Neural progenitor cell (in vitro differentiated cells): ENCODE data around the gene MIOX. TPM values are rescaled to one million over a fixed set of nuclear protein-coding genes. Genes with fewer than 3 reads are reported as not detected.

Source experiments
- DNase-seq: peaks from one replicate; pipeline ENCODE4 v3.0.0-alpha.2; 2016; ENCODE audit warnings: low spot score
- H2AFZ ChIP-seq: fragments of 200-600 bp; sonication (generic); replicated peaks from 2 replicates; pipeline ENCODE4 v1.6.1; 2016; ENCODE audit warnings: antibody characterized with exemption
- H3F3A ChIP-seq: fragments of 200-600 bp; sonication (generic); 2 replicates; pipeline ENCODE4 v1.6.1; 2016; ENCODE audit warnings: antibody characterized with exemption, low read depth
- H3K27ac ChIP-seq: fragments of 200-600 bp; sonication (generic); 2 replicates; pipeline ENCODE4 v1.5.1; 2016; ENCODE audit warnings: mild to moderate bottlenecking
- H3K27me3 ChIP-seq: fragments of 200-600 bp; sonication (generic); 2 replicates; pipeline ENCODE4 v1.6.1; 2016; ENCODE audit warnings: mild to moderate bottlenecking, moderate library complexity
- H3K36me3 ChIP-seq: fragments of 200-600 bp; sonication (generic); 2 replicates; pipeline ENCODE4 v1.5.1; 2016
- H3K4me1 ChIP-seq: fragments of 200-600 bp; sonication (generic); 2 replicates; pipeline ENCODE4 v1.6.1; 2016; ENCODE audit warnings: mixed run types
- H3K4me2 ChIP-seq: fragments of 200-600 bp; sonication (generic); 2 replicates; pipeline ENCODE4 v1.6.1; 2016
- H3K4me3 ChIP-seq: fragments of 200-600 bp; sonication (generic); 2 replicates; pipeline ENCODE4 v1.5.1; 2016
- H3K79me2 ChIP-seq: fragments of 200-600 bp; sonication (generic); 2 replicates; pipeline ENCODE4 v1.6.1; 2016; ENCODE audit warnings: low read depth
- H3K9ac ChIP-seq: fragments of 200-600 bp; sonication (generic); 2 replicates; pipeline ENCODE4 v1.6.1; 2016
- H3K9me3 ChIP-seq: fragments of 200-600 bp; sonication (generic); 2 replicates; pipeline ENCODE4 v1.5.1; 2016; ENCODE audit warnings: low read depth
- H4K20me1 ChIP-seq: fragments of 200-600 bp; sonication (generic); 2 replicates; pipeline ENCODE4 v1.6.1; 2016; ENCODE audit warnings: low read depth
- H3K27ac Mint-ChIP-seq: 3 replicates; pipeline ENCODE4 v1.8.0; 2021; ENCODE audit warnings: mixed read lengths
- H3K27me3 Mint-ChIP-seq: 2 replicates; pipeline ENCODE4 v1.8.0; 2022; ENCODE audit warnings: low read depth, mild to moderate bottlenecking, inconsistent platforms, moderate library complexity, mixed read lengths; ENCODE audit not compliant: insufficient read depth
- H3K36me3 Mint-ChIP-seq: 3 replicates; pipeline ENCODE4 v1.8.0; 2021; ENCODE audit warnings: mixed read lengths
- H3K4me1 Mint-ChIP-seq: 3 replicates; pipeline ENCODE4 v1.8.0; 2021; ENCODE audit warnings: mixed read lengths
- H3K4me3 Mint-ChIP-seq: 3 replicates; pipeline ENCODE4 v1.8.0; 2021; ENCODE audit warnings: mild to moderate bottlenecking, moderate library complexity, mixed read lengths
- H3K9me3 Mint-ChIP-seq: 3 replicates; pipeline ENCODE4 v1.8.0; 2020; ENCODE audit warnings: mixed read lengths
- EZH2 ChIP-seq: fragments of 200-600 bp; sonication (generic); IDR thresholded peaks from 2 replicates; pipeline ENCODE4 v1.6.1; 2017; ENCODE audit warnings: antibody characterized with exemption, mild to moderate bottlenecking, moderate library complexity
- EZH2phosphoT487 ChIP-seq: fragments of 200-600 bp; sonication (generic); IDR thresholded peaks from 2 replicates; pipeline ENCODE4 v1.6.1; 2017; ENCODE audit warnings: antibody characterized with exemption
- total RNA-seq: library from RNA; depleted of rRNA; stranded (reverse); fragments of >200 nt; gene quantifications from 2 replicates; pipeline ENCODE4 v1.2.3, GENCODE V29; 2015; ENCODE audit warnings: low replicate concordance
- TF ChIP-seq, protein P1 (sequence below): fragments of 200-600 bp; sonication (generic); IDR thresholded peaks from 2 replicates; pipeline ENCODE4 v1.5.1; 2017; ENCODE audit warnings: antibody characterized with exemption, mild to moderate bottlenecking

Gene MIOX
- total RNA-seq, 1 donor from 2014 or later = not detected

DNA sequence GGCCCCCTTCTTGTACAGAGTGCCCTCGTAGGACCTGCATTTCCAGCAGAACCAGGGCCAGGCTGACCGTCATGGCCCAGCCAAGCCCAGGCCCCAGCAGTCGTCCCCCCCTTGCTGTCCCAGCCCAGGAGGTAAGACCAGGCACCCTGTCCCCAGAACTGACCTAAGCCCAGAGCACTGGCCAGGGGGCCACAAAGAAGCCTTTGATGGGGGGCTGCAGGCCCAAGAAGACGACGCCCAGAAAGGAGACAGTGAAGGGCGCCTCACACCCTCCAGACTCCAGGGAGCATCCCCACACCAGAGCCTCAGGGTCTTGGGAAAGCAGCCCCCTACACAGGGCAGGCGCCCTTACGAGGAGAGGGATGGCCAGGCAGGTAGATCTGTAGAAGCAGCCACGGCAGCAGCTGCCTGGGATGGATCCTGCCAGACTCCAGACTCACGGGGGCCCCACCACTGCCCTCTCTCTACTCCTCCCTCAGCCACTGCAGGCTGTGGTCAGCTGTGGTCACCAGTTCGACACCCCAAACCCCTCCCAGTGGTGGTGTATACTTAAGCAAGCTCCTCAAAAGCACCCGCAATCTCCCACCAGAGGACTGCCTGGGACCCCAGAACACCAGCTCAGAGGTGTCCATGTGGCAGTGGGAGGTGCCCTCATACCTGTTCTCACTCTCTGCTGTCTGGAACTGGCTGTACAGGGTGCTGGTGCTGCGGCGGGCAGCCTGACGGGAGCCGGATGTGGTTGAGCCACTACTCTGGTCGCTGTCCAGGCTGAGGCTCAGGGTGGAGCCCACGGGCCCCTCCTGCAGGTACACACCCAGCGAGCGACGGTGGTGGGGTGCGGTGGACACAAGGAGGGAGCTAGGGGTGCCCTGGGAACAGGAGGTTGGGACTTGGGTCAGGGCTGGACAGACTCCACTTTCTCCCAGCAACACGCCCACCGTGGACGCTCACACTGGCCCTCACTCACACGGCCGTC is 38.8 kb upstream of the MIOX start:
- no peaks in the 10 kb centered on the region for H3K27me3 ChIP-seq
- H3K36me3 ChIP-seq = no peaks in the 10 kb centered on the region
- no peaks in the 10 kb centered on the region for H3K4me1 ChIP-seq
- H3K27ac Mint-ChIP-seq = no peak overlapping the region
- peaks cover 6% of the 10 kb centered on the region for H3K27me3 Mint-ChIP-seq
- H3F3A ChIP-seq = peaks cover 13% of the 10 kb centered on the region
- no peaks in the 10 kb centered on the region for H3K9me3 Mint-ChIP-seq
- H3K4me3 Mint-ChIP-seq = no peak overlapping the region
- no peak overlapping the region for H3K9ac ChIP-seq
- TF ChIP-seq, protein P1, sequence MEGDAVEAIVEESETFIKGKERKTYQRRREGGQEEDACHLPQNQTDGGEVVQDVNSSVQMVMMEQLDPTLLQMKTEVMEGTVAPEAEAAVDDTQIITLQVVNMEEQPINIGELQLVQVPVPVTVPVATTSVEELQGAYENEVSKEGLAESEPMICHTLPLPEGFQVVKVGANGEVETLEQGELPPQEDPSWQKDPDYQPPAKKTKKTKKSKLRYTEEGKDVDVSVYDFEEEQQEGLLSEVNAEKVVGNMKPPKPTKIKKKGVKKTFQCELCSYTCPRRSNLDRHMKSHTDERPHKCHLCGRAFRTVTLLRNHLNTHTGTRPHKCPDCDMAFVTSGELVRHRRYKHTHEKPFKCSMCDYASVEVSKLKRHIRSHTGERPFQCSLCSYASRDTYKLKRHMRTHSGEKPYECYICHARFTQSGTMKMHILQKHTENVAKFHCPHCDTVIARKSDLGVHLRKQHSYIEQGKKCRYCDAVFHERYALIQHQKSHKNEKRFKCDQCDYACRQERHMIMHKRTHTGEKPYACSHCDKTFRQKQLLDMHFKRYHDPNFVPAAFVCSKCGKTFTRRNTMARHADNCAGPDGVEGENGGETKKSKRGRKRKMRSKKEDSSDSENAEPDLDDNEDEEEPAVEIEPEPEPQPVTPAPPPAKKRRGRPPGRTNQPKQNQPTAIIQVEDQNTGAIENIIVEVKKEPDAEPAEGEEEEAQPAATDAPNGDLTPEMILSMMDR = no peak
- TF ChIP-seq EZH2 = no peak
- TF ChIP-seq EZH2phosphoT487 = no peak
- no peaks in the 10 kb centered on the region for H3K79me2 ChIP-seq
- no peak for DNase-seq
- H3K9me3 ChIP-seq = no peaks in the 10 kb centered on the region
- peaks cover 36% of the 10 kb centered on the region for H4K20me1 ChIP-seq
- no peak overlapping the region for H3K27ac ChIP-seq
- no peak overlapping the region for H3K4me3 ChIP-seq
- H2AFZ ChIP-seq = no peak overlapping the region
- H3K4me1 Mint-ChIP-seq = peaks cover 2% of the 10 kb centered on the region
- peaks cover 25% of the 10 kb centered on the region for H3K36me3 Mint-ChIP-seq
- H3K4me2 ChIP-seq = no peak overlapping the region

DNA sequence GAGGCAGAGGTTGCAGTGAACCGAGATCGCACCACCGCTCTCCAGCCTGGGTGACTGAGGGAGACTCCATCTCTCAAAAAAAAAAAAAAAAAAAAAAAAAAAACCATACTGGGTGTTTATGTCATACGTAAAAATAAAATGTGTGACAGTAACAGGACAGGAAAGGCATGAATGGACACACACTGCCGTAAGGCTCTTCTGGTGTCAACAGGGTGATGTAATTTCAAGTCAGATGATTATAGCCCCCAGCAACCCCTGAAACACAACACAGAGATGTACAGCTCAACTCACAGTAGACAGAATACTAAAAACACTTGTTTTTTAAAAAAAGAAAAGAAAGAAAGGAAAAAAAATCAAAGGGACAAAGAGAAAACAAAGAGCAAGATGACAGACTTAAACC is 34.0 kb upstream of the MIOX start:
- no peaks in the 10 kb centered on the region for H3K9me3 ChIP-seq
- H3F3A ChIP-seq = no peaks in the 10 kb centered on the region
- Mint-ChIP-seq H3K4me3 (no peak overlapping the region), H3K27ac (no peak overlapping the region), H3K4me1 (no peaks in the 10 kb centered on the region), H3K9me3 (no peaks in the 10 kb centered on the region), H3K27me3 (peaks cover 2% of the 10 kb centered on the region), H3K36me3 (peaks cover 31% of the 10 kb centered on the region)
- H3K27me3 ChIP-seq = no peaks in the 10 kb centered on the region
- H3K79me2 ChIP-seq = no peaks in the 10 kb centered on the region
- no peaks in the 10 kb centered on the region for H3K4me1 ChIP-seq
- H2AFZ ChIP-seq = no peak overlapping the region
- H3K36me3 ChIP-seq = no peaks in the 10 kb centered on the region
- no peak overlapping the region for H3K4me3 ChIP-seq
- no peak for DNase-seq
- TF ChIP-seq EZH2phosphoT487 = no peak
- TF ChIP-seq, protein P1 = no peak
- TF ChIP-seq EZH2 = no peak
- no peak overlapping the region for H3K27ac ChIP-seq
- peaks cover 16% of the 10 kb centered on the region for H4K20me1 ChIP-seq
- H3K9ac ChIP-seq = no peak overlapping the region
- H3K4me2 ChIP-seq = no peak overlapping the region

DNA sequence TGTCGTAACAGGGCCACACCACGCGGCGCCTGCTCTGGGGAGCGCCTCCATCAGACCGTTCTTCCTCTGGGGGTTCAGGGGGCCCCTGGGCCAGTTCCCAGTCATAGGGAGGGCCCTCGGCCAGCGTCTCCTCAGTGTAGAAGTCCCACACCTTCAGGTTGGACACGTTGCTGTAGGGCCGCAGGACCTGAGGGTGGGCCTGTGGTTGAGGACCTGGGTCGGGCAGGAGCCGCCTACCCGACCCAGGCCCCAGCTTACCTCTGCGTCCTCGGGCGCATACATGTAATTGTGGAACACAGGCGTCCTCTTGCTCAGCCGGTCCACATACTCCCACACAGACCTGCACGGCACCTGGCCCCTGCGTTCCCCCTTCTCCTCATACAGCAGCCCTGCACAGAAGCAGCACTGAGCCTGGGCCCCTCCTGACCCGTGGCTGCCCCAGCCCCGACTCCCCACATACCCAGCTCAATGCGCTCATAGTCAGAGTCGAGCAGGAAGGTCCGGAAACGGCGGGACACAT is 32.0 kb upstream of the MIOX start:
- Histone ChIP-seq H3K4me3 (no peak overlapping the region), H3F3A (no peaks in the 10 kb centered on the region), H2AFZ (no peak overlapping the region), H3K4me1 (no peaks in the 10 kb centered on the region), H3K27ac (no peak overlapping the region), H3K9me3 (no peaks in the 10 kb centered on the region), H3K9ac (no peak overlapping the region), H4K20me1 (peaks cover 15% of the 10 kb centered on the region), H3K36me3 (no peaks in the 10 kb centered on the region), H3K4me2 (no peak overlapping the region), H3K27me3 (no peaks in the 10 kb centered on the region), H3K79me2 (no peaks in the 10 kb centered on the region)
- Mint-ChIP-seq H3K27ac (no peak overlapping the region), H3K9me3 (no peaks in the 10 kb centered on the region), H3K36me3 (peaks cover 28% of the 10 kb centered on the region), H3K4me3 (no peak overlapping the region), H3K4me1 (no peaks in the 10 kb centered on the region), H3K27me3 (no peaks in the 10 kb centered on the region)
- DNase-seq = no peak
- TF ChIP-seq EZH2phosphoT487 (no peak), EZH2 (no peak)
- TF ChIP-seq, protein P1 = no peak
